Left lung (tissue), 10 donors: ENCODE results near the gene COL26A1. TPM values are rescaled to one million over a fixed set of nuclear protein-coding genes. Genes with fewer than 3 reads are reported as not detected.

ENCODE experiments used
- ATAC-seq: fragments of 200-7000 bp; cut with Tn5 transposase; one replicate; pipeline ENCODE4 v1.9.1; 2020; ENCODE audit warnings: moderate library complexity
- DNase-seq, 4 donors: peaks; one replicate each; pipeline ENCODE4 v3.0.0-alpha.2; 2013 to 2020
- H3K27ac ChIP-seq, 2 donors: fragments of 200-600 bp; sonication (generic) in 1 of 2; one replicate each; pipeline versions ENCODE4 v1.5.0 to v1.8.0; 2020 to 2021
- H3K27me3 ChIP-seq, 2 donors: fragments of 200-600 bp; sonication (generic) in 1 of 2; one replicate each; pipeline versions ENCODE4 v1.5.0 to v1.8.0; 2020 to 2021
- H3K36me3 ChIP-seq, 2 donors: fragments of 200-600 bp; sonication (generic) in 1 of 2; one replicate each; pipeline versions ENCODE4 v1.5.0 to v1.8.0; 2020 to 2021
- H3K4me1 ChIP-seq, 2 donors: fragments of 200-600 bp; one replicate each; pipeline ENCODE4 v1.8.0; 2021
- H3K4me3 ChIP-seq, 2 donors: fragments of 200-600 bp; sonication (generic) in 1 of 2; one replicate each; pipeline versions ENCODE4 v1.5.0 to v1.8.0; 2020 to 2021; ENCODE audit warnings: mild to moderate bottlenecking in 1 of 2
- H3K9me3 ChIP-seq, 2 donors: fragments of 200-600 bp; sonication (generic) in 1 of 2; one replicate each; pipeline versions ENCODE4 v1.5.0 to v1.8.0; 2020 to 2021
- intact Hi-C, 2 donors: fragments of 100-400 bp; cut with DNase I; formaldehyde crosslinking; loops; one replicate each; pipeline versions ENCODE4 v1.11.2 to v1.14.2; 2022
- polyA plus RNA-seq, 6 donors: library from polyadenylated mRNA; unstranded; fragments of 120-200 nt; gene quantifications; one replicate each; pipeline ENCODE4 v1.2.1, GENCODE V29; 2013; ENCODE audit not compliant: insufficient read length in 6 of 6
- total RNA-seq, 2 donors: library from RNA; stranded (reverse); fragmentation: NEBNext Ultra II Directional; extraction: Animal tissue kit (Norgen Biotek cat#: 25700); gene quantifications; one replicate each; pipeline ENCODE4 v1.2.1, GENCODE V29; 2021
- TF ChIP-seq, protein P1 (sequence below), 2 donors: fragments of 200-600 bp; sonication (generic) in 1 of 2; IDR thresholded peaks; one replicate each; pipeline versions ENCODE4 v1.5.0 to v1.8.0; 2021; ENCODE audit warnings: antibody characterized with exemption in 2 of 2
- donor health status: DM: no; HTN: yes; CAD: no.
- donor health status: DM: no; HTN: no; CAD: no.

Gene COL26A1
- total and polyA plus RNA-seq, 8 donors = 0.76 to 7.7 (median 7.1) TPM; not detected in 1

DNA sequence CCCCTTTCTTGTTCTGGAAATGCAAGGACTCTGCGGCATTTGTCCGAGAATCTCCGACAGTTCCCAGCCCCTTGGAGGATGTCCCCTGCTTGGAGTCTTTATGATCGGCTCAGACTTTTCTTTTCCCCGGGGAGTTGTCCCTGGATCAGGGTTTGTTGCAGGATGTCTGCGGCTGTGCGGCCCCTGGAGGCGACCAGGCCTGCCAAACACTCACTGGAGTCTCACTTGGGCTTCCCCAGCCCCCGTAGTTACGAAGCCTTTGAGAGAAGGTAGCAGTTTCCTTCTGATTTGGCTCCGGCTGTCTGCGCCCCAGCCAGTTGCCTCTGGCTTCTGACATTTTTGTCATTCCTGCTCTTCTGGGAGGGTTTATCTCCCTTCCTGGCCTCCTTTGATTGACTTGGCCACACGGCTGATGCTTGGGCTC lies 16.1 kb downstream of the COL26A1 start:
- Histone ChIP-seq H3K27ac (no peak overlapping the region), H3K27me3 (peaks cover 0 to 5% of the 10 kb centered on the region in 2 donors), H3K9me3 (peaks cover 0 to 2% of the 10 kb centered on the region in 2 donors), H3K36me3 (no peaks in the 10 kb centered on the region), H3K4me1 (peaks cover 0 to 4% of the 10 kb centered on the region in 2 donors), H3K4me3 (no peak overlapping the region)
- ATAC-seq (no peak), DNase-seq (peak in 1 of 4 donors; percentile 42)
- intact Hi-C loops = no loop called here
- TF ChIP-seq, protein P1, sequence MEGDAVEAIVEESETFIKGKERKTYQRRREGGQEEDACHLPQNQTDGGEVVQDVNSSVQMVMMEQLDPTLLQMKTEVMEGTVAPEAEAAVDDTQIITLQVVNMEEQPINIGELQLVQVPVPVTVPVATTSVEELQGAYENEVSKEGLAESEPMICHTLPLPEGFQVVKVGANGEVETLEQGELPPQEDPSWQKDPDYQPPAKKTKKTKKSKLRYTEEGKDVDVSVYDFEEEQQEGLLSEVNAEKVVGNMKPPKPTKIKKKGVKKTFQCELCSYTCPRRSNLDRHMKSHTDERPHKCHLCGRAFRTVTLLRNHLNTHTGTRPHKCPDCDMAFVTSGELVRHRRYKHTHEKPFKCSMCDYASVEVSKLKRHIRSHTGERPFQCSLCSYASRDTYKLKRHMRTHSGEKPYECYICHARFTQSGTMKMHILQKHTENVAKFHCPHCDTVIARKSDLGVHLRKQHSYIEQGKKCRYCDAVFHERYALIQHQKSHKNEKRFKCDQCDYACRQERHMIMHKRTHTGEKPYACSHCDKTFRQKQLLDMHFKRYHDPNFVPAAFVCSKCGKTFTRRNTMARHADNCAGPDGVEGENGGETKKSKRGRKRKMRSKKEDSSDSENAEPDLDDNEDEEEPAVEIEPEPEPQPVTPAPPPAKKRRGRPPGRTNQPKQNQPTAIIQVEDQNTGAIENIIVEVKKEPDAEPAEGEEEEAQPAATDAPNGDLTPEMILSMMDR (IDR thresholded peaks at IDR 0.05) = no peak

DNA sequence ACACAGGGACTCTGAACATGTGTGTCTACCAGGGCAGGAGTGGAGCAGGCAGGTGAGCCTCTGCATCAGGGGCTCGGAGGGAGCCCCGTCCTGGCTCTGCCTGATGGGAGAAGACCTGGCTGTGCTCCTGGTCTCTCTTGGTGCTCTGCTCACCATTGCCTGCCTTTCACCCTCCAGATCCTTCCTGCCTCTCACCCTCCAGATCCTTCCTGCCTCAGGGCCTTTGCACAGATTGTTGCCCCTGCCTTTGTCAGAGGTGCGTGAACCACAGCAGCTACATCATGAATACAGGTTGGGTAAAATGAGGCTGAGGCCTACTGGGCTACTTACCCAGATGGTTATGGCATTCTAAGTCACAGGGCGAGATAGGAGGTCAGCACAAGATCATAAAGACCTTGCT lies 16.6 kb downstream of the COL26A1 start:
- intact Hi-C loops = no loop called here
- no peak for ATAC-seq
- no peaks in the 10 kb centered on the region for H3K36me3 ChIP-seq
- peaks cover 0 to 2% of the 10 kb centered on the region in 2 donors for H3K9me3 ChIP-seq
- DNase-seq = no peak
- peaks cover 0 to under 1% of the 10 kb centered on the region in 2 donors for H3K4me1 ChIP-seq
- no peak overlapping the region for H3K27ac ChIP-seq
- H3K4me3 ChIP-seq = no peak overlapping the region
- peaks cover 0 to 5% of the 10 kb centered on the region in 2 donors for H3K27me3 ChIP-seq
- TF ChIP-seq, protein P1 (IDR thresholded peaks at IDR 0.05) = no peak

DNA sequence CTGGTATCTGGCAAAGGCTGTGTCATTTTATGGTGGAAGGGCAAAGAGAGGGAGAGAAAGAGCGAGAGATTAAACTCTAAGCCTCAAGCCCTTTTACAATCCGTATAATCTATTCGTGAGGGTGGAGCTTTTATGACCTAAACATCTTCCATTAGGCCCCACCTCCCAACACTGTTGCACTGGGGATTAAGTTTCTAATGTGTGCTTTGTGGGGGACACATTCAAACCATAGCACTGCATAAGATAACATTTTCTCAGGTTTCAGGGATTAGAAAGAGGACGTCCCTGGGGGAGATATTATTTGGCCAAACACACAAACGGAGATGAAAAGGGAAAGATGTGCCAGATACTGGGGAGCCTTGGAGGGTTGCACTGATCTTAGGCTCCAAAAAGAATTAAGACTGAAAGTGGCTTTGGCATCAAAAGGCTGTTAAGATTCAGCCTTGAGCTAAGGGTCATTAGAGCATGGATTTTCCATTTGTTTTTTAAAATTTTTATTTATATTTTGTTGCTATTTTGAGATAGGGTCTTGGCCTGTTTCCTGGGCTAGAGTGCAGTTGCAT lies 19.0 kb downstream of the COL26A1 start:
- DNase-seq = peak in 1 of 4 donors; percentile 46
- Histone ChIP-seq H3K4me1 (no peaks in the 10 kb centered on the region), H3K36me3 (no peaks in the 10 kb centered on the region), H3K27me3 (peaks cover 0 to 16% of the 10 kb centered on the region in 2 donors), H3K4me3 (no peak overlapping the region), H3K9me3 (peaks cover 0 to 2% of the 10 kb centered on the region in 2 donors), H3K27ac (no peak overlapping the region)
- intact Hi-C loops = no loop called here
- no peak for ATAC-seq
- TF ChIP-seq, protein P1 (IDR thresholded peaks at IDR 0.05) = no peak

DNA sequence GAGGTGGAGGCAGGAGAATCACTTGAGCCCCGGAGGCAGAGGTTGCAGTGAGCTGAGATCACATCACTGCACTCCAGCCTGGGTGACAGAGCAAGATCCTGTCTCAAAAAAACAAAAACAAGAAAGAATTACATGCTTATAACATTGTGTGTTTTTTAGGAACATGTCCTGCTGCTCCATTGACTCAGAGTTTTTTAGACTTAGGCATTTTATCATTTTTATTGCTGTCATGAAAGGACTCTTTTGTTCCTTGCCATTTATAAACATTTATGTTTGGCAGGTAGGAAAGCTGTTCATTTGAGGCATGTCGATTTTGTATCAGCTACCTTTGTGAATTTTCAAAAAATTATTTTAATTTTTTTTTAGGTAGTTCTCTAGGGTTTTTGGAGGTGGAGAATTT lies 20.3 kb downstream of the COL26A1 start:
- TF ChIP-seq, protein P1 (IDR thresholded peaks at IDR 0.05) = no peak
- Histone ChIP-seq H3K36me3 (no peaks in the 10 kb centered on the region), H3K27ac (no peak overlapping the region), H3K4me1 (no peaks in the 10 kb centered on the region), H3K27me3 (peaks cover 0 to 26% of the 10 kb centered on the region in 2 donors), H3K9me3 (peaks cover 0 to 2% of the 10 kb centered on the region in 2 donors), H3K4me3 (no peak overlapping the region)
- no peak for DNase-seq
- intact Hi-C loops = no loop called here
- ATAC-seq = no peak

DNA sequence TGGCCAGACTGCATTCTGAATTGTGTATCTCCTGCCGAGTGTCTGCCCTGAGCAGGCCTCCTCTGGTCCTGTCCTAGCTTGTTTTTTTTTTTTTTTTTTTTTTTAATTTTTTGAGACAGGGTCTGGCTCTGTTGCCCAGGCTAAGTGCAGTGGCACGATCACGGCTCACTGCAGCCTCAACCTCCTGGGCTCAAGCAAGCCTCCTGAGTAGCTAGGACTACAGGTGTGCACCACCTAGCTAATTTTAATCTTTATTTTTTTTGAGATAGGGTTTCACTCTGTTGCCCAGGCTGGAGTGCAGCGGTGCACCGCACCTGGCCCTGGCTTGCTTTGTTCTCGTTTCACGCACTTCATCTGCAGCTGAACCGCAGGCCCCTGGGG lies 23.5 kb downstream of the COL26A1 start:
- intact Hi-C loops = no loop called here
- H3K27me3 ChIP-seq = peaks cover 0 to 44% of the 10 kb centered on the region in 2 donors
- TF ChIP-seq, protein P1 (IDR thresholded peaks at IDR 0.05) = no peak
- no peaks in the 10 kb centered on the region for H3K4me1 ChIP-seq
- ATAC-seq = no peak
- no peak overlapping the region for H3K27ac ChIP-seq
- no peak overlapping the region for H3K4me3 ChIP-seq
- H3K9me3 ChIP-seq = peaks cover 0 to 2% of the 10 kb centered on the region in 2 donors
- no peaks in the 10 kb centered on the region for H3K36me3 ChIP-seq
- DNase-seq = no peak
